ENCODE results near the gene SHISAL1.

DNA sequence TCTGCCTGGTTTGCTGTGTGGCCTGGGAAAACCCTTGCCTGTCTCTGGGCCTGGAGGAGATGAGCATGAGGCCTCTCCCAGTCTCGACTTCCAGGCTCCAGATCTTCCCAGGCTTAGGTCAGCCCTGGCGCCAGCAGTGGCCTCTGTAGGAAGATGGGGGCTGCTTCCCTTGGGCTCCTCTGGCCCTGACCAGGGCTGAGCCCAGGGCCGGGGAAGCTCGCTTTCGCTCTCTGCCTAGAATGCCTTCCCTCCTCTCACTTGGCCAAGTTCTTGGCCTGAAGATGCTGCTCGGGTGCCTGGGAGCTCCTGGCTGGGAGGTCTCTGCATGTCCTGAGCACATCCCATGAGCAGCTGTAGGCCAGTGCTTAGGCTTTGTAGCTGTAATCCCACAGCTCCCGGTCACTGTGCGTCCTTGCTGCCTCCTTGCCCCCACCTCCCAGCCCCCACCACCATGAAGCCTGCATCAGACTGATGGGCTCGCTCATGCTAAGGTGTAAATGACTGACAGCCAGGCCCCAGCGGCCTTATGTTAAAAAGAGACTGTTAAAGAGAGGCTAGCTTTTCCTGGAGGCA lies 25.5 kb downstream of the SHISAL1 start:
- TF ChIP-seq, protein P1, sequence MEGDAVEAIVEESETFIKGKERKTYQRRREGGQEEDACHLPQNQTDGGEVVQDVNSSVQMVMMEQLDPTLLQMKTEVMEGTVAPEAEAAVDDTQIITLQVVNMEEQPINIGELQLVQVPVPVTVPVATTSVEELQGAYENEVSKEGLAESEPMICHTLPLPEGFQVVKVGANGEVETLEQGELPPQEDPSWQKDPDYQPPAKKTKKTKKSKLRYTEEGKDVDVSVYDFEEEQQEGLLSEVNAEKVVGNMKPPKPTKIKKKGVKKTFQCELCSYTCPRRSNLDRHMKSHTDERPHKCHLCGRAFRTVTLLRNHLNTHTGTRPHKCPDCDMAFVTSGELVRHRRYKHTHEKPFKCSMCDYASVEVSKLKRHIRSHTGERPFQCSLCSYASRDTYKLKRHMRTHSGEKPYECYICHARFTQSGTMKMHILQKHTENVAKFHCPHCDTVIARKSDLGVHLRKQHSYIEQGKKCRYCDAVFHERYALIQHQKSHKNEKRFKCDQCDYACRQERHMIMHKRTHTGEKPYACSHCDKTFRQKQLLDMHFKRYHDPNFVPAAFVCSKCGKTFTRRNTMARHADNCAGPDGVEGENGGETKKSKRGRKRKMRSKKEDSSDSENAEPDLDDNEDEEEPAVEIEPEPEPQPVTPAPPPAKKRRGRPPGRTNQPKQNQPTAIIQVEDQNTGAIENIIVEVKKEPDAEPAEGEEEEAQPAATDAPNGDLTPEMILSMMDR (IDR thresholded peaks at IDR 0.05) = no peak
- no peak for TF ChIP-seq EZH2 (IDR thresholded peaks at IDR 0.05; ENCODE audit: borderline replicate concordance, insufficient read depth, low read depth, low read length, poor library complexity, severe bottlenecking)
